Neural cell (in vitro differentiated cells): ENCODE data around the gene SLC28A1. TPM values are rescaled to one million over a fixed set of nuclear protein-coding genes. Genes with fewer than 3 reads are reported as not detected.

Source experiments
- H2AFZ ChIP-seq: fragments of 200-600, 300-800 bp; sonication (generic), shearing (Covaris generic); 2 replicates; pipeline ENCODE4 v1.6.0; 2014; ENCODE audit warnings: low read depth, mild to moderate bottlenecking, antibody characterized with exemption, low read length, moderate library complexity
- H3F3A ChIP-seq: fragments of 200-600 bp; shearing (Covaris generic); 2 replicates; pipeline ENCODE4 v1.6.1; 2016; ENCODE audit warnings: mild to moderate bottlenecking, moderate library complexity, mixed read lengths, antibody characterized with exemption, low read length; ENCODE audit not compliant: insufficient read depth, poor library complexity, severe bottlenecking
- H3K27ac ChIP-seq: fragments of 200-600, 300-800 bp; sonication (generic), shearing (Covaris generic); 2 replicates; pipeline ENCODE4 v1.5.1; 2014; ENCODE audit warnings: mild to moderate bottlenecking, low read length, moderate library complexity
- H3K27me3 ChIP-seq: fragments of 300-800, 200-600 bp; sonication (generic), shearing (Covaris generic); 2 replicates; pipeline ENCODE4 v1.6.0; 2014; ENCODE audit warnings: mild to moderate bottlenecking, low read depth, low read length, moderate library complexity; ENCODE audit not compliant: insufficient read depth
- H3K36me3 ChIP-seq: fragments of 300-800, 200-600 bp; sonication (generic), shearing (Covaris generic); 2 replicates; pipeline ENCODE4 v1.5.1; 2014; ENCODE audit warnings: mild to moderate bottlenecking, antibody characterized with exemption, low read length, moderate library complexity; ENCODE audit not compliant: insufficient read depth
- H3K4me2 ChIP-seq: fragments of 300-800, 200-600 bp; sonication (generic), shearing (Covaris generic); 2 replicates; pipeline ENCODE4 v1.6.0; 2014; ENCODE audit warnings: mild to moderate bottlenecking, low read length
- H3K4me3 ChIP-seq: fragments of 300-800, 200-600 bp; sonication (generic), shearing (Covaris generic); 2 replicates; pipeline ENCODE4 v1.5.1; 2014; ENCODE audit warnings: mild to moderate bottlenecking, low read length, moderate library complexity
- H3K79me2 ChIP-seq: fragments of 200-600 bp; shearing (Covaris generic); replicated peaks from 2 replicates; pipeline ENCODE4 v1.6.0; 2014; ENCODE audit warnings: mild to moderate bottlenecking, low read length, moderate library complexity; ENCODE audit not compliant: insufficient read depth
- H3K9ac ChIP-seq: fragments of 300-800, 200-600 bp; sonication (generic), shearing (Covaris generic); 2 replicates; pipeline ENCODE4 v1.6.1; 2016; ENCODE audit warnings: mild to moderate bottlenecking, low read length, mixed read lengths
- H3K9me2 ChIP-seq: fragments of 200-600 bp; shearing (Covaris generic); 2 replicates; pipeline ENCODE4 v1.6.1; 2016; ENCODE audit warnings: mild to moderate bottlenecking, low read length, mixed read lengths; ENCODE audit not compliant: insufficient read depth
- H3K9me3 ChIP-seq: fragments of 200-600, 300-800 bp; sonication (generic), shearing (Covaris generic); 2 replicates; pipeline ENCODE4 v1.6.1; 2016; ENCODE audit warnings: mild to moderate bottlenecking, mixed run types, low read length, moderate library complexity, mixed read lengths
- H4K20me1 ChIP-seq: fragments of 200-600 bp; shearing (Covaris generic); 2 replicates; pipeline ENCODE4 v1.6.1; 2016; ENCODE audit warnings: mild to moderate bottlenecking, mixed run types; ENCODE audit not compliant: insufficient read depth
- EP300 ChIP-seq: fragments of 450-650 bp; conservative IDR thresholded peaks from 2 replicates; pipeline ENCODE4 v1.6.1; 2014; ENCODE audit warnings: antibody characterized with exemption, mild to moderate bottlenecking, moderate library complexity; ENCODE audit not compliant: poor library complexity, severe bottlenecking
- EZH2 ChIP-seq: fragments of 200-600, 300-800 bp; shearing (Covaris generic), sonication (generic); IDR thresholded peaks from 2 replicates; pipeline ENCODE4 v1.6.1; 2014; ENCODE audit warnings: antibody characterized with exemption, low read length, borderline replicate concordance, mild to moderate bottlenecking; ENCODE audit not compliant: insufficient read depth, poor library complexity, severe bottlenecking
- MXI1 ChIP-seq: fragments of 450-650 bp; conservative IDR thresholded peaks from 2 replicates; pipeline ENCODE4 v1.6.1; 2014; ENCODE audit warnings: antibody characterized with exemption, mild to moderate bottlenecking; ENCODE audit not compliant: poor library complexity, severe bottlenecking
- POLR2AphosphoS5 ChIP-seq: IDR thresholded peaks from 2 replicates; pipeline ENCODE4 v1.6.1; 2012
- RAD21 ChIP-seq: fragments of 450-650 bp; conservative IDR thresholded peaks from 2 replicates; pipeline ENCODE4 v1.6.1; 2014; ENCODE audit warnings: antibody characterized with exemption, mild to moderate bottlenecking, moderate library complexity
- SMC3 ChIP-seq: fragments of 450-650 bp; conservative IDR thresholded peaks from 2 replicates; pipeline ENCODE4 v1.6.1; 2014; ENCODE audit warnings: antibody characterized with exemption, mild to moderate bottlenecking, moderate library complexity; ENCODE audit not compliant: poor library complexity
- TAF1 ChIP-seq: IDR thresholded peaks from 2 replicates; pipeline ENCODE4 v1.6.1; 2012; ENCODE audit warnings: low read depth
- polyA plus RNA-seq: library from polyadenylated mRNA; depleted of rRNA; stranded (reverse); fragments of >200 nt; gene quantifications from 2 replicates; pipeline ENCODE4 v1.2.3, GENCODE V29; 2014
- TF ChIP-seq, protein P1 (sequence below): fragments of 450-650 bp; IDR thresholded peaks from 2 replicates; pipeline ENCODE4 v1.5.1; 2014; ENCODE audit warnings: antibody characterized with exemption, mild to moderate bottlenecking, moderate library complexity; ENCODE audit not compliant: poor library complexity, severe bottlenecking
- TF ChIP-seq, protein P2 (sequence below): IDR thresholded peaks from 2 replicates; pipeline ENCODE4 v1.6.1; 2012; ENCODE audit warnings: borderline replicate concordance

SLC28A1 gene
- polyA plus RNA-seq, 1 donor from 2014 or later, result not detected

DNA sequence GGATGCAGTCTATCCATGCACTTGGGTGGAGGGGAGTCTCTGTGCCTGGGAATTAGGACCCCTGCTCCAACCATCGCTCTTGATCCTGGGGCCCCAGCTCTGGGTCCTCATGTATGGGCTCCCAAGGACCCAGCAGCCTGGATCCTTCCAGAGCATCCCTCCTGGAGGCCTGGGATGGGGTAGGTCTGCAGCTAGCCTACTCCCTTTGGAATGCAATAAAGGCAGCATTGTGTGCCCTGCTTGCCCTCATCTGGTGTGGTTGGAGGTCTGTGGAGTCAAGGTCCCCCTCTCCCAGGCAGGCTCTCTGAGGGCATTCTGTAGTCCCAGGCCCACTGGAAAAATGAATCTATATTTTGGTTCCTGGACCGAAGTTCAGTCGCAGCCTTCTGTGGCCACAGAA is 15.0 kb upstream of the SLC28A1 start:
- no peaks in the 10 kb centered on the region for H3F3A ChIP-seq
- H3K9ac ChIP-seq, result no peak overlapping the region
- no peaks in the 10 kb centered on the region for H4K20me1 ChIP-seq
- H3K27ac ChIP-seq, result no peak overlapping the region
- no peak for TF ChIP-seq MXI1
- TF ChIP-seq, protein P1, sequence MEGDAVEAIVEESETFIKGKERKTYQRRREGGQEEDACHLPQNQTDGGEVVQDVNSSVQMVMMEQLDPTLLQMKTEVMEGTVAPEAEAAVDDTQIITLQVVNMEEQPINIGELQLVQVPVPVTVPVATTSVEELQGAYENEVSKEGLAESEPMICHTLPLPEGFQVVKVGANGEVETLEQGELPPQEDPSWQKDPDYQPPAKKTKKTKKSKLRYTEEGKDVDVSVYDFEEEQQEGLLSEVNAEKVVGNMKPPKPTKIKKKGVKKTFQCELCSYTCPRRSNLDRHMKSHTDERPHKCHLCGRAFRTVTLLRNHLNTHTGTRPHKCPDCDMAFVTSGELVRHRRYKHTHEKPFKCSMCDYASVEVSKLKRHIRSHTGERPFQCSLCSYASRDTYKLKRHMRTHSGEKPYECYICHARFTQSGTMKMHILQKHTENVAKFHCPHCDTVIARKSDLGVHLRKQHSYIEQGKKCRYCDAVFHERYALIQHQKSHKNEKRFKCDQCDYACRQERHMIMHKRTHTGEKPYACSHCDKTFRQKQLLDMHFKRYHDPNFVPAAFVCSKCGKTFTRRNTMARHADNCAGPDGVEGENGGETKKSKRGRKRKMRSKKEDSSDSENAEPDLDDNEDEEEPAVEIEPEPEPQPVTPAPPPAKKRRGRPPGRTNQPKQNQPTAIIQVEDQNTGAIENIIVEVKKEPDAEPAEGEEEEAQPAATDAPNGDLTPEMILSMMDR, result no peak
- TF ChIP-seq EZH2, result no peak
- TF ChIP-seq, protein P2, sequence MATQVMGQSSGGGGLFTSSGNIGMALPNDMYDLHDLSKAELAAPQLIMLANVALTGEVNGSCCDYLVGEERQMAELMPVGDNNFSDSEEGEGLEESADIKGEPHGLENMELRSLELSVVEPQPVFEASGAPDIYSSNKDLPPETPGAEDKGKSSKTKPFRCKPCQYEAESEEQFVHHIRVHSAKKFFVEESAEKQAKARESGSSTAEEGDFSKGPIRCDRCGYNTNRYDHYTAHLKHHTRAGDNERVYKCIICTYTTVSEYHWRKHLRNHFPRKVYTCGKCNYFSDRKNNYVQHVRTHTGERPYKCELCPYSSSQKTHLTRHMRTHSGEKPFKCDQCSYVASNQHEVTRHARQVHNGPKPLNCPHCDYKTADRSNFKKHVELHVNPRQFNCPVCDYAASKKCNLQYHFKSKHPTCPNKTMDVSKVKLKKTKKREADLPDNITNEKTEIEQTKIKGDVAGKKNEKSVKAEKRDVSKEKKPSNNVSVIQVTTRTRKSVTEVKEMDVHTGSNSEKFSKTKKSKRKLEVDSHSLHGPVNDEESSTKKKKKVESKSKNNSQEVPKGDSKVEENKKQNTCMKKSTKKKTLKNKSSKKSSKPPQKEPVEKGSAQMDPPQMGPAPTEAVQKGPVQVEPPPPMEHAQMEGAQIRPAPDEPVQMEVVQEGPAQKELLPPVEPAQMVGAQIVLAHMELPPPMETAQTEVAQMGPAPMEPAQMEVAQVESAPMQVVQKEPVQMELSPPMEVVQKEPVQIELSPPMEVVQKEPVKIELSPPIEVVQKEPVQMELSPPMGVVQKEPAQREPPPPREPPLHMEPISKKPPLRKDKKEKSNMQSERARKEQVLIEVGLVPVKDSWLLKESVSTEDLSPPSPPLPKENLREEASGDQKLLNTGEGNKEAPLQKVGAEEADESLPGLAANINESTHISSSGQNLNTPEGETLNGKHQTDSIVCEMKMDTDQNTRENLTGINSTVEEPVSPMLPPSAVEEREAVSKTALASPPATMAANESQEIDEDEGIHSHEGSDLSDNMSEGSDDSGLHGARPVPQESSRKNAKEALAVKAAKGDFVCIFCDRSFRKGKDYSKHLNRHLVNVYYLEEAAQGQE, result no peak
- TF ChIP-seq TAF1, result no peak
- TF ChIP-seq RAD21, result no peak
- TF ChIP-seq EP300, result no peak
- TF ChIP-seq POLR2AphosphoS5, result no peak
- no peak for TF ChIP-seq SMC3
- H3K9me2 ChIP-seq, result no peaks in the 10 kb centered on the region
- H3K36me3 ChIP-seq, result no peaks in the 10 kb centered on the region
- H2AFZ ChIP-seq, result no peak overlapping the region
- H3K4me2 ChIP-seq, result no peak overlapping the region
- no peaks in the 10 kb centered on the region for H3K9me3 ChIP-seq
- H3K4me3 ChIP-seq, result no peak overlapping the region
- no peaks in the 10 kb centered on the region for H3K79me2 ChIP-seq
- H3K27me3 ChIP-seq, result no peaks in the 10 kb centered on the region

DNA sequence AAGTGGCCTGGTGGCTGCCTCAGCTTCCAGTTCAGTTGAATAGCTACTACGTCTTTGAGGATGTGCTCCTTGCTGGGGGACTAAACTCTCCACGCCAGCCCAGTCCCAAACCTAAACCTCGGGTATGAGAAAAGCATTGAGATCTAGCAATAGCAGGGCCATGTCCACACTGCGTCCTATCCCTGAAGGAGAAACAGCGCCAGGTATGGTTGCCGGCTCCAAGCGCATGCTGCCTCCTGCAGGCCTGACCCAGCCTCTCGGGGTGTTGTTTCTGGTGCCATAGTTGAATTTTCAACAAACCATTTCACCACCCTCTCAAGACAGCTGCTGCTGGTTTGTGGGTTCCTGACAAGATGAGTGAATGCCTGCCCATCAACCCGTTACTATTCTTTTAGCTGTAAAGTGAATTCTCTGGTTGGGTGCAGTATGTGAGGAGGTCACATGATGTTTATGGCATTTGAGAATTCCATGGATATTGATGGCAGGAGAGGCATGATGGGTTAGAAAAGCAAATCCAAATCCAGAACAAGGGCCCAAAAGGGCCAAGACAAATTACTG is 13.0 kb upstream of the SLC28A1 start:
- H3K36me3 ChIP-seq, result no peaks in the 10 kb centered on the region
- H3K27ac ChIP-seq, result no peak overlapping the region
- no peaks in the 10 kb centered on the region for H3K9me3 ChIP-seq
- no peak overlapping the region for H3K4me2 ChIP-seq
- H3K27me3 ChIP-seq, result no peaks in the 10 kb centered on the region
- no peaks in the 10 kb centered on the region for H3F3A ChIP-seq
- H3K79me2 ChIP-seq, result no peaks in the 10 kb centered on the region
- no peak overlapping the region for H2AFZ ChIP-seq
- H3K9me2 ChIP-seq, result no peaks in the 10 kb centered on the region
- TF ChIP-seq, protein P2, result no peak
- TF ChIP-seq EP300 (no peak), MXI1 (no peak), TAF1 (no peak), EZH2 (no peak), POLR2AphosphoS5 (no peak), SMC3 (no peak), RAD21 (no peak)
- TF ChIP-seq, protein P1, result no peak
- no peaks in the 10 kb centered on the region for H4K20me1 ChIP-seq
- H3K4me3 ChIP-seq, result no peak overlapping the region
- no peak overlapping the region for H3K9ac ChIP-seq
